Lung (tissue), 12 donors: ENCODE data around the gene USP9X. TPM values are rescaled to one million over a fixed set of nuclear protein-coding genes. Genes with fewer than 3 reads are reported as not detected.
"Not testable (repeated sequence)": the region's sequence is repeated elsewhere in the genome, so short reads cannot be mapped to it uniquely, and the experiment has no call there.

Source experiments
- ATAC-seq: fragments of 200-7000 bp; cut with Tn5 transposase; one replicate; pipeline ENCODE4 v1.9.1; 2020; ENCODE audit warnings: moderate number of reproducible peaks; ENCODE audit not compliant: insufficient read depth, low FRiP score
- DNase-seq, 3 donors: peaks; one replicate each; pipeline ENCODE4 v3.0.0-alpha.2; 2013 to 2017
- H3K27ac ChIP-seq, 2 donors: one replicate each; pipeline ENCODE4 v1.5.1; 2013; ENCODE audit warnings: mild to moderate bottlenecking in 2 of 2, moderate library complexity in 2 of 2, control low read depth in 1 of 2, inconsistent platforms in 1 of 2, low read depth in 1 of 2, low read length in 1 of 2
- H3K27me3 ChIP-seq, 3 donors: one replicate each; pipeline ENCODE4 v1.5.1; 2013; ENCODE audit warnings: low read length in 2 of 3; ENCODE audit not compliant: control insufficient read depth in 3 of 3, insufficient read depth in 3 of 3
- H3K36me3 ChIP-seq, 4 donors: one replicate each; pipeline ENCODE4 v1.5.1; 2013; ENCODE audit warnings: low read length in 4 of 4, mild to moderate bottlenecking in 1 of 4, moderate library complexity in 1 of 4; ENCODE audit not compliant: control insufficient read depth in 4 of 4, insufficient read depth in 4 of 4
- H3K4me1 ChIP-seq, 5 donors: one replicate each; pipeline ENCODE4 v1.5.1; 2013; ENCODE audit warnings: low read length in 5 of 5, mild to moderate bottlenecking in 2 of 5, moderate library complexity in 1 of 5; ENCODE audit not compliant: control insufficient read depth in 5 of 5, insufficient read depth in 5 of 5
- H3K4me3 ChIP-seq: one replicate; pipeline ENCODE4 v1.5.1; 2013; ENCODE audit warnings: mild to moderate bottlenecking, control low read depth, moderate library complexity
- H3K9ac ChIP-seq, 2 donors: one replicate each; pipeline ENCODE4 v1.5.1; 2013; ENCODE audit warnings: low read length in 2 of 2, control low read depth in 1 of 2; ENCODE audit not compliant: insufficient read depth in 1 of 2
- H3K9me3 ChIP-seq, 4 donors: one replicate each; pipeline ENCODE4 v1.5.1; 2013; ENCODE audit warnings: low read length in 3 of 4, mild to moderate bottlenecking in 1 of 4, moderate library complexity in 1 of 4; ENCODE audit not compliant: control insufficient read depth in 4 of 4, insufficient read depth in 3 of 4
- CTCF ChIP-seq: IDR thresholded peaks from 2 replicates; pipeline ENCODE4 v1.5.1; 2012; ENCODE audit warnings: mild to moderate bottlenecking; ENCODE audit errors: control extremely low read depth, extremely low read depth
- WGBS, 2 donors: extraction: QIAGEN DNeasy Blood & Tissue Kit; methylation state at CpG; one replicate each; pipeline ENCODE4 v1.1.7; 2013; 5-methylcytosine and 5-hydroxymethylcytosine counted together
- polyA plus RNA-seq, 2 donors: library from polyadenylated mRNA; stranded (reverse); fragments of 200-250 nt; gene quantifications; one replicate each; pipeline ENCODE4 v1.2.1, GENCODE V29; 2013
- total RNA-seq, 2 donors: library from RNA; depleted of rRNA in 1 of 2; stranded (reverse); fragments of >200 nt in 1 of 2; gene quantifications; one replicate each; pipeline ENCODE4 v1.2.1, GENCODE V29; 2014 to 2021
- donor health status: control.
- donor health status: control.
- donor health status: Bipolar disorder and iron deficiency.
- donor health status: healthy.
- donor health status: DM: yes; HTN: yes; CAD: no.

The USP9X gene
- total and polyA plus RNA-seq, 4 donors: 8.5 to 187 (median 43.0) TPM

GRCh38 chrX:41275661-41276609, 190.7 kb downstream of the USP9X start:
- Histone ChIP-seq H3K27ac (peak overlapping the region in 1 of 2 donors; percentile 23), H3K9ac (peak overlapping the region; percentile 37 to 49), H3K36me3 (no peaks in the 10 kb centered on the region), H3K4me1 (peaks cover 0 to 6% (median 4%) of the 10 kb centered on the region in 5 donors), H3K27me3 (peaks cover 5 to 22% (median 7%) of the 10 kb centered on the region in 3 donors), H3K9me3 (no peaks in the 10 kb centered on the region), H3K4me3 (peak overlapping the region; percentile 47)
- peak; percentile 85 to 88 (median 86) for DNase-seq
- ATAC-seq: peak; percentile 62
- peak; percentile 6 for TF ChIP-seq CTCF
- WGBS, 2 donors: 0 to 2% methylated on average over 39 to 54 of the region's 54 CpGs

- no peaks in the 10 kb centered on the region for H3K9me3 ChIP-seq
- WGBS, 2 donors: 29 to 33% methylated on average over 17 to 19 of the region's 19 CpGs
- peaks cover 0 to 6% (median 4%) of the 10 kb centered on the region in 5 donors for H3K4me1 ChIP-seq
- peak overlapping the region in 1 of 2 donors; percentile 32 for H3K9ac ChIP-seq
- H3K4me3 ChIP-seq: no peak overlapping the region
- ATAC-seq (no peak), DNase-seq (peak in 1 of 3 donors; percentile 15)
- no peak for TF ChIP-seq CTCF
- H3K27me3 ChIP-seq: peaks cover 5 to 22% (median 7%) of the 10 kb centered on the region in 3 donors
- no peak overlapping the region for H3K27ac ChIP-seq
- H3K36me3 ChIP-seq: no peaks in the 10 kb centered on the region
These were observed 191.6 kb downstream of the USP9X start for GRCh38 chrX:41276661-41277506.

- not testable (repeated sequence) for H3K36me3 ChIP-seq, H3K27ac ChIP-seq, H3K9ac ChIP-seq, H3K4me3 ChIP-seq, H3K4me1 ChIP-seq, DNase-seq, H3K9me3 ChIP-seq, ATAC-seq
- 97 to 100% methylated on average over 5 of the region's 5 CpGs for WGBS, 2 donors
- peaks cover 0 to 17% (median 0%) of the 10 kb centered on the region in 3 donors for H3K27me3 ChIP-seq
These were observed 197.1 kb downstream of the USP9X start for GRCh38 chrX:41282307-41282706.

- H3K36me3 ChIP-seq, ATAC-seq, H3K4me3 ChIP-seq, H3K4me1 ChIP-seq, H3K9me3 ChIP-seq, H3K27ac ChIP-seq, DNase-seq, H3K9ac ChIP-seq: not testable (repeated sequence)
- peaks cover 0 to 18% (median 3%) of the 10 kb centered on the region in 3 donors for H3K27me3 ChIP-seq
- WGBS, 2 donors: 91 to 95% methylated on average over 18 to 21 of the region's 21 CpGs
These were observed 200.7 kb downstream of the USP9X start for GRCh38 chrX:41285928-41286327.

Other genes starting within 250 kb of the USP9X start
- gene DDX3X, start 248.7 kb downstream of the USP9X start, total RNA-seq: 100 to 1,000 TPM; 230 to 385 TPM
- 100 to 1,000 TPM in 1 of 2 donors, 10 to 100 TPM in 1; 72.2 to 122 TPM for gene DDX3X, start 248.7 kb downstream of the USP9X start, polyA plus RNA-seq